Peyer's patch (tissue), 4 donors: ENCODE results near the gene NKX1-2.

ENCODE experiments used
- CTCF ChIP-seq, 6 experiments: fragments of 450-650 bp in 4 of 6; fragments of 200-600 bp in 2 of 6; sonication (generic) in 1 of 6; IDR thresholded peaks; one replicate each; pipeline ENCODE4 v1.5.1; 2017 to 2019; ENCODE audit warnings: antibody characterized with exemption in 6 of 6, mild to moderate bottlenecking in 3 of 6, moderate library complexity in 1 of 6
- POLR2A ChIP-seq, 2 donors: fragments of 450-650 bp; IDR thresholded peaks; one replicate each; pipeline ENCODE4 v1.5.1; 2017; ENCODE audit warnings: antibody characterized with exemption in 2 of 2, mild to moderate bottlenecking in 2 of 2, moderate library complexity in 2 of 2

GRCh38 chr10:124447751-124448466, 1.9 kb downstream of the NKX1-2 start:
- no peak for TF ChIP-seq CTCF (IDR thresholded peaks at IDR 0.05)
- no peak for TF ChIP-seq POLR2A (IDR thresholded peaks at IDR 0.05)
